ENCODE data around the gene CGB7. TPM values are rescaled to one million over a fixed set of nuclear protein-coding genes. Genes with fewer than 3 reads are reported as not detected.
"Not testable (repeated sequence)": the region's sequence is repeated elsewhere in the genome, so short reads cannot be mapped to it uniquely, and the experiment has no call there.

The CGB7 gene
- total and polyA plus RNA-seq, 10 of the 15 experiments (the other 5 are each of a cell fraction or from before 2014, with no cell fraction given), result 0.06 TPM; not detected in 9

- CTCF ChIA-PET; H3K36me3 ChIP-seq (ENCODE audit: control insufficient read depth in 2 of 2, insufficient read depth in 2 of 2, low read length in 1 of 2); H3K9ac ChIP-seq (ENCODE audit: control insufficient read depth, insufficient read depth, low read length); BruUV-seq (replicated peaks); H3K27me3 ChIP-seq (replicated peaks in 1 of 2; ENCODE audit: control insufficient read depth in 2 of 2, insufficient read depth in 2 of 2, low read length in 1 of 2); FAIRE-seq; H4K20me1 ChIP-seq (ENCODE audit: control insufficient read depth, insufficient read depth); H3K9me3 ChIP-seq (replicated peaks; ENCODE audit: control insufficient read depth, insufficient read depth, low read length); POLR2A ChIA-PET; SMC1A ChIA-PET (ENCODE audit: uncharacterized antibody, unreplicated experiment); H3K4me1 ChIP-seq (ENCODE audit: control insufficient read depth, insufficient read depth, low read length); in situ Hi-C loops (cut with MboI); RAD21 ChIA-PET (ENCODE audit: unreplicated experiment); H3K4me2 ChIP-seq (ENCODE audit: control insufficient read depth, insufficient read depth); H3K79me2 ChIP-seq (ENCODE audit: control insufficient read depth, insufficient read depth, low read length); intact Hi-C loops (cut with micrococcal nuclease; ENCODE audit: unreplicated experiment); H3K27ac ChIP-seq (ENCODE audit: control insufficient read depth, insufficient read depth); H3K4me3 ChIP-seq; H2AFZ ChIP-seq (ENCODE audit: control insufficient read depth, low read depth, low read length); ATAC-seq; DNase-seq (ENCODE audit: low read depth, low spot score): not testable (repeated sequence)
- 0% methylated on average over 1 of the region's 4 CpGs for WGBS (ENCODE audit: insufficient coverage, insufficient replicate concordance, low lambda C conversion rate, missing lambda C conversion rate)
These were observed 14.9 kb downstream of the CGB7 start for GRCh38 chr19:49042666-49043065.

GRCh38 chr19:49042177-49042576 is 15.4 kb downstream of the CGB7 start:
- Histone ChIP-seq H3K27ac (ENCODE audit: control insufficient read depth, insufficient read depth) (no peak overlapping the region), H3K9ac (ENCODE audit: control insufficient read depth, insufficient read depth, low read length) (no peak overlapping the region), H3K4me1 (ENCODE audit: control insufficient read depth, insufficient read depth, low read length) (no peaks in the 10 kb centered on the region), H3K4me2 (ENCODE audit: control insufficient read depth, insufficient read depth) (no peak overlapping the region), H3K27me3 (replicated peaks in 1 of 2; ENCODE audit: control insufficient read depth in 2 of 2, insufficient read depth in 2 of 2, low read length in 1 of 2) (no peaks in the 10 kb centered on the region), H2AFZ (ENCODE audit: control insufficient read depth, low read depth, low read length) (no peak overlapping the region), H3K4me3 (no peak overlapping the region), H4K20me1 (ENCODE audit: control insufficient read depth, insufficient read depth) (no peaks in the 10 kb centered on the region), H3K36me3 (ENCODE audit: control insufficient read depth in 2 of 2, insufficient read depth in 2 of 2, low read length in 1 of 2) (no peaks in the 10 kb centered on the region), H3K79me2 (ENCODE audit: control insufficient read depth, insufficient read depth, low read length) (no peaks in the 10 kb centered on the region), H3K9me3 (replicated peaks; ENCODE audit: control insufficient read depth, insufficient read depth, low read length) (no peaks in the 10 kb centered on the region)
- POLR2A ChIA-PET, result no interaction called here
- ATAC-seq, result no peak
- no peak for DNase-seq (ENCODE audit: low read depth, low spot score)
- no TSS peak for BruUV-seq (replicated peaks)
- CTCF ChIA-PET, result no interaction called here
- RAD21 ChIA-PET (ENCODE audit: unreplicated experiment), result no interaction called here
- 33% methylated on average over 17 of the region's 17 CpGs for WGBS (ENCODE audit: insufficient coverage, insufficient replicate concordance, low lambda C conversion rate, missing lambda C conversion rate)
- FAIRE-seq, result no peak
- SMC1A ChIA-PET (ENCODE audit: uncharacterized antibody, unreplicated experiment), result no interaction called here
- in situ Hi-C loops (cut with MboI) (no loop called here), intact Hi-C loops (cut with micrococcal nuclease; ENCODE audit: unreplicated experiment) (no loop called here)
- TF ChIP-seq LARP7 (IDR thresholded peaks at IDR 0.05) (no peak), SMC3 (IDR thresholded peaks at IDR 0.05; ENCODE audit: borderline replicate concordance, low read length) (no peak), DPF2 (IDR thresholded peaks at IDR 0.05) (no peak), MYC (IDR thresholded peaks at IDR 0.05; ENCODE audit: insufficient read depth, insufficient read length, insufficient replicate concordance, low read length, severe bottlenecking) (no peak), YBX1 (IDR thresholded peaks at IDR 0.05) (no peak), POLR2AphosphoS2 (IDR thresholded peaks at IDR 0.05; ENCODE audit: low read depth, low read length) (no peak), POLR2AphosphoS5 (IDR thresholded peaks at IDR 0.05; ENCODE audit: low read length) (no peak), E4F1 (IDR thresholded peaks at IDR 0.05; ENCODE audit: borderline replicate concordance, partially characterized antibody) (no peak), CBX5 (IDR thresholded peaks at IDR 0.05; ENCODE audit: low read depth) (no peak), BCL3 (IDR thresholded peaks at IDR 0.05; ENCODE audit: borderline replicate concordance, insufficient read depth, low read depth, low read length, poor library complexity, severe bottlenecking) (no peak), REST (IDR thresholded peaks at IDR 0.05; ENCODE audit: low read depth, low read length) (no peak)

Measured in GM12878 (cell line).